Fibroblast of skin of left biceps (primary cell): Measurements from ENCODE around the gene SPON1.
"Not testable (repeated sequence)": the region's sequence is repeated elsewhere in the genome, so short reads cannot be mapped to it uniquely, and the experiment has no call there.

Experiments used
- DNase-seq, 2 experiments: peaks; one replicate each; pipeline ENCODE4 v3.0.0-alpha.2; 2013; ENCODE audit warnings: low read depth in 2 of 2

Gene SPON1

GRCh38 chr11:14082338-14082737 is 119.8 kb downstream of the SPON1 start:
- DNase-seq, result no peak

- not testable (repeated sequence) for DNase-seq
These were observed 126.3 kb downstream of the SPON1 start for GRCh38 chr11:14088861-14089260.

- DNase-seq, result no peak
These were observed 127.4 kb downstream of the SPON1 start for GRCh38 chr11:14089690-14090462.

DNA sequence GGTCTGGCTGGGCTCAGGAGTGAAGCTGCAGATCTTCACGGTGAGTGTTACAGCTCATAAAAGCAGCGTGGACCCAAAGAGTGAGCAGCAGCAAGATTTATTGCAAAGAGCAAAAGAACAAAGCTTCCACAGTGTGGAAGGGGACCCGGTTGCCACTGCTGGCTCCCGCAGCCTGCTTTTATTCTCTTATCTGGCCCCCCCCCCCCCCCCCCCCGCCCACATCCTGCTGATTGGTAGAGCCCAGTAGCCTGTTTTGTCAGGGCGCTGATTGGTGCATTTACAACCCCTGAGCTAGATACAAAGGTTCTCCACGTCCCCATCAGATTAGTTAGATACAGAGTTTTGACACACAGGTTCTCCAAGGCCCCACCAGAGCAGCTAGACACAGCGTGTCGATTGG is 128.1 kb downstream of the SPON1 start:
- DNase-seq, result not testable (repeated sequence)

DNA sequence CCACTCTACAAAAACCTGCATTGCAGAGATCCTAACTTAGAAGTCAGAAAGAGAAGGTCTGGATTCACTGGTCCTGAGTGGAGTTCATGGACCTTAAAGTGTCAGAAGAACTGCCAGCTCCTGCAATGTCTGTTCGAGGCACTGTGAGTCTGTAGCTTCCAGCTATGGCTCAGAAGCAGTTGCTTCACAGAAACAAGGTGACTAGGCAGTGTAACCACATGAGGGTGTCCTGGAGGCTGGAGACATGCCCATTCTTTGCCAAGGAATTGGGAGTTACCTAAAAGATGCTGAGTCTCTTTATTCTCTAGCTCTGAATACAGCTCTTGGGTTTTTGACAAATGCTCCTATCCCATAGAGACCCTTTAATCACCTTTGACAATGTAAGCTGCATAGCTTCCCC is 130.5 kb downstream of the SPON1 start:
- DNase-seq, result no peak

DNA sequence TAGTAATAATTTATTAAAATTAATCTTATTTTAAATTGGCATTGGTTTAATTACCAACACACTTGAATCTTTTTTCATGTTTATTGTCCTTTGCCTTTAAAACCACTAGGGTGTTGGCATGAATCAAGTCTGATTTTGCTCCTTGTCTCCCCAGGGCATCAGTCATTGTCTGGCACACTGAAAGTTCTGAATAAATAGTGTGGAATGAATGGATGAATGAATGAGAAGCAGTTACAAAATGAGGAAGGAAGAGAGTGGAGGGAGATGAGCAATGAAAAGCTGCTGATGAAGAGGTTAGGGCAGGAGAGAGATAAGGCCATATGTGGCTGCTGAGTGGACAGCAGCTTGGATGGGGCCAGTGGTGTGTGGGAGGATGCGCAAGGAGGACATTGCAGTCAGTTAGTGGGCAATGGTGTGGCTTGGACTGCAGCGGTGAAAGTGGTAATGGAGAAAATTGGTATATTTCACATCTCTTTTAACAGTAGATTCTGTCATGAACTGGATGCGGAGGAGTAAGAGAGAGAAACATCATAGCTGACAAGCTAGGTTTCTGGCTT is 132.0 kb downstream of the SPON1 start:
- no peak for DNase-seq

DNA sequence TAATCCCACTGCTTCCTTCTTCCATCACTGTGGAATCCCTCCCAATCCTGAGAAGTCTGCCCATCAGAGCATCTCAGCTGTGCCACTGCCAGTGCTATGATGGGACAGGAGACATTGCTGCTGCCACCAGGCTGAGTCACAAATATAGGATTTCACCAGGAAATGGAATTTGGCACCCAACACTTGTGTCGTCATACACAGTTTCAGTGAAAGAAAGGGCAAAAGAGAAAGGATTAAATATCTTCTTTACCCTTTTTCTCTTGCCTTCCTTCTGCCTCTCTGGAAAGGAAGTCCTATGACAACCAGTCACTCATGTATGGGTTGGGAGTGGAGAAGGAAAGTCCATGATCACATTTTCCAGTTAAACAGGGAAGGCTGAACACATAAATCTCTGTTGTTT is 133.4 kb downstream of the SPON1 start:
- no peak for DNase-seq

DNA sequence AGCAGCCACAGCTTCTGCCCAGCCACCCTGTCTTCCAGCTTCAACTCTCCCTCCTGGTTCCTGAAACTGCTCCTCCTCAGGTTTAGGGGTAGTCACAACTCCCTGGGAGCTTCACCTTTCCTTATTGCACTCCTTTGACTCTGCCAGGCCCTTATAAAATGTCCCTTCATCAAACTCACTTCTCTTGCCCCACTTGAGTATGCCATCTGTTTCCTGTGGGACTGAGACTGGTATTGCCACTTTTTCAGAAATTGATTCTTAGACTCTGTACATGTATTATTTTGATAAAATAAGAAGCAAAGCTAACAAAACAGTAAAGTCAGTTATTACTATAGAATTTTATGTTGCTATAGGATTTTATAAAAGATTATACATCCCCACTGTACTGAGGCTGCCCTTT is 134.1 kb downstream of the SPON1 start:
- no peak for DNase-seq

- no peak for DNase-seq
These were observed 138.9 kb downstream of the SPON1 start for GRCh38 chr11:14101388-14101787.

DNA sequence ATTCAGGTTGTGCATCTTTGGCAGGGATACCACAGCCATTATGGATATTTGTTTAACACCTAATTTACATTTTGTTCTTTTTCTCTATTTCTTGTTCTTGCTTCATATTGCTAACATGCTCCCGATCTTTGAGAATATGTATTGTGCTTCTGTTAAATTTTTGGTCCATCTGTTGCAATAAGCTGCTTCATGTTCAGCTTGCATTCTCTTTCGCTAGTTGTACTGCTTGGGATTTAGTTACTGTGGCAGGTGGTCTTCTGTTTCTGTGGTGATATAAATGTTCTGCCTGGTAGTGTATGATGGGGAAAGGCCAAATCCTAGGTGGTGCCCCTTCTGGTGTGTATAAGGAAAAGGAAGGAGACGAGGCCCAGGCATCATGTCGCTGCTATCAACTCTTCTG is 140.2 kb downstream of the SPON1 start:
- DNase-seq, result no peak

- DNase-seq, result no peak
These were observed 142.9 kb downstream of the SPON1 start for GRCh38 chr11:14105446-14105845.

DNA sequence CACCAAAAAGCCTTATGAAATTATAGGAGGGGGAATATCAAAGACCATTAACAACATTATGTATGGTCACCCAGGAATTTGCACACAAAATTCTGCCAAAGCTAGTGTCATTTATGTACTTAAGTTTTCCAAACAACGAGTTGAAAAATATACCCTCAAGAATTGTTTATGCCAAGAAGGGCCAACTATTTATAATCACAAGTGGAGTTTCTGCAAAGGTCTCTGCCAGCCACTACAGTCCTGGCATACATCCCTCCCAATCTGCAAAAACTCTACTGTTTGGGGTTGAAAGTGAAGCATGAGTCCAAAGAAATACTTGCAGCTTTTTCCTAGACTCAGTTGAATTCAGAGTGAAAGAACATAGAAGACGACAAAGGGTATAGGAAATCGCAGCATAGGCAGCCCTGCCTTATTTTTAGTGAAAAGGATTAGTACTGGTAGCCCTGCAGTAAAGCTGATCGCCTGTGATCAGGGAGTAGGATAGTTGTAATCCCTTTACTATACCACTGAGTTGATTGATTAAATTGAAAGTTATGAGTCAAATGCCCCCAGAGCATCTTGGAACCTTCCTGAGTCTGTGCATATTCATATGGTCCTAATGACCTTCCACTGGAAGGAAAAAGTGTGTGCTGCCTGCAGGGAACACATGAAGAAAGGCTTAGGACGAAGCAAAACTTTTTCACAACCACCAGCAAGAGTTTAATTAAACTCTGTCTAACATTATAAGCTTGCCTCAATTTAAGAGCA is 144.0 kb downstream of the SPON1 start:
- DNase-seq, result no peak

DNA sequence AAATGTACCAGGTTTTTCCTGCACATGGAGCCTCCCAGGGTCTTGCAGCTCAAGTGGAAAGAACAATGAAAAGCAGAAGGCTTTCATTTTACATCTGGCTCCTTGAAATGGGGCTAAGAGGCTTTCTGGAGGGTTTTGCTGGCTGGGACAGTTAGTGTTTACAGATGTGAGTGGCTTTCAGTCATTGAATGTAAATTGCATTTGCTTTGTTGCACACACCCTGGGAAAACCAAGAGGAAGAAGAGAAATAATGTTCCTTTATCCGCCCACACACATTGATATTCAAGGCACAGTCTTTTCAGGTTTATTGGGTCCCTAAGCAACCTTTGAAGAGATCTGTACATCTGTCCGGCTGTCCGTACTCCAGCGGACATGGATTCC is 144.5 kb downstream of the SPON1 start:
- no peak for DNase-seq

- no peak for DNase-seq
These were observed 147.2 kb downstream of the SPON1 start for GRCh38 chr11:14109742-14110141.

- DNase-seq, result no peak
These were observed 148.1 kb downstream of the SPON1 start for GRCh38 chr11:14110629-14111028.

DNA sequence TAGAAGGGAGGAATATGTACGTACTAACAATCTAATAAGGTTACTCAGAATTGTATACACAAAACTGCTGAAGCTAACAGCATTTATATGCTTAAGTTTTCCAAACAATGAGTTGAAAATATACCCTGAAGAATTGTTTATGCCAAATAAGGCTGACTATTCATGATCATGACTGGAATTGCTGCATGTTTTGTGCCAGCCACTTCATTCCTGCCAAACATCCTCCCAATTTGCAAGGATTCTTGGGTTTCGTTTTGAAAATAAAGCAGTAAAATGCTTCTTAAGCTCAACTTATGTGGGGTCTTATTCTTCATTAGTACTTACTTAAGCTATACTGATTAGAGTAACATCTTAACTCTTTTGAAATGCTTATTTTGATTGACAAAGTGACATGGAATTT is 149.0 kb downstream of the SPON1 start:
- no peak for DNase-seq

GRCh38 chr11:14112721-14113120 is 150.2 kb downstream of the SPON1 start:
- no peak for DNase-seq

- no peak for DNase-seq
These were observed 151.7 kb downstream of the SPON1 start for GRCh38 chr11:14114269-14114668.

DNA sequence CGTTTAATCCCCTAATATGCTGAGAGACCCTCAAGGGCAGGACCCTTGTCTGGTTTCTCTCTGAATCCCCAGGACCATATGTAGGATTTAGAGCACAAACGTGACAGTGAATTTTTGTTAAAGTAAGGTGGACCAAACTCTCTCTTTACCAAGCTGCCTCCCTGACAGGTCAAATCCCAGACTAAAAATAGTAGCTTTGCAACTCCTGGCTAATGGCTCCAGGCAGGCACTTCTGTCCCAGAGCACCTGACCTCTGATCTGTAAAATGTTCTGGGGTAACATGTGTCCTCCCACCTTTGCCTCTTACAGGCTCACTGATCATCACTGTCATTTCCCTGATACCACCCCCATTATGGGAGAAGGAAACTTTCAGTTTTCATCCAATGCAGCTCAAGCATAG is 152.3 kb downstream of the SPON1 start:
- DNase-seq, result no peak

DNA sequence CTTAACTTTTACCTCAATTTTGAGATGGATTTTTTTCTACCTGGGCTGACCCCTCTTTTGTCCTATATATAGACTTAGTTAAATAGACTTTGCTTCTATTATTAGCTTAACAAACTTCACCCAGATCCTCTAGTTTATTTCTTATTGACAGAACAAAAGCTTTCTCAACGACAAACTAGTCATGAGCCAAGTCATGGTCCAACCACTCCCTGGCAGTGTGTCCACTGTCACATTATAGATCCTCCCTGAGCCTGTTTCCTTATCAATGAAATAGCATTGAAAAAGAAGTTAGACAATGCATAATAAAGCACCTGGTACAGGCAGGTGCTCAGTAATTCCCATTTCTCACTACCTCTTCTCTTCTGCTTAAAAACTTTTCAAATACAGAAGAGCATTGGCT is 155.1 kb downstream of the SPON1 start:
- DNase-seq, result no peak

DNA sequence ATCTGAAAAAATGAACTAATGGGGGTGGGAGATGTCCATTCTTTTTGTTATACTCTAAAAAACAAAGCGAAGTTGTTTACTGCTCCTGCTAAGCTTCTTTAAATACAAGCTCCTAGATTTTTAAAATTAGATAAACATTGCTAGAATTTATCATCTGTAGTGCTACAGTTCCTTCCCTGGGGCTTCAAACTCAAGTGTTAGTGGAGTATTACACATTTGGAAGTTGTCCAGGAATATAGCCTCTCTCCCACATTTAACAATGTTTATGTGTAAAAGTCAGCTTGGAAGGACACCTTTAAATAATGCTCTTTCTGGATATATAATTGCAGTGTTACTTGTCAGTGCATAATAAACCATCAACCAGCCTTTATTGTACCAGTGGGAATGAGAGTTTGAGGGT is 155.5 kb downstream of the SPON1 start:
- no peak for DNase-seq

GRCh38 chr11:14119357-14119756 is 156.8 kb downstream of the SPON1 start:
- no peak for DNase-seq

DNA sequence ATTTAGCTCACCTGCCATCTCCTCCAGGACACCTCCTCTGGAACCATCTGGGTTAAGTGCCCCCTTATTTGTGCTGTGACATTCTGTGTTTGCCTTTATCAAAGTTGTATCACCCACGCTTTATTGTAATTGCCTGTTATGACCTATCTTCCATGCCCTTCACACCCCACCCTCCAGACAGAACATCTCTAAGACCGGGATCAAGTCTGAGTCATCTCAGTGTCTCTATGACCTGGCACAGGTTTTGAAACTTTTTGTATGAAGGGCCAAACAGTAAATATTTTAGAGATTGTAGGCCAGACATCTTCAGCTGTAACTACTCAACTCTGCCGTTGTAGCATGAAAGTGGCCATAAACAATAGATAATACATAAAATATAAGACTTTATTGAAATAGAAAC is 161.8 kb downstream of the SPON1 start:
- no peak for DNase-seq
